HepG2 (cell line): ENCODE results near the gene NRL. TPM values are rescaled to one million over a fixed set of nuclear protein-coding genes. Genes with fewer than 3 reads are reported as not detected.
A peak's percentile ranks its signal among the peaks of the same experiment; 100 is the strongest.

ENCODE experiments used
- AGO2 ChIP-seq: fragments of 200-400 bp; formaldehyde crosslinking; optimal IDR thresholded peaks from 2 replicates; pipeline ENCODE3; 2017; ENCODE audit warnings: mild to moderate bottlenecking, low read depth, low read length, moderate library complexity
- ARNT2 ChIP-seq: sonication (generic); formaldehyde crosslinking; IDR thresholded peaks from 2 replicates; pipeline ENCODE4 v1.8.0; 2022; ENCODE audit warnings: mild to moderate bottlenecking, low read depth, missing genetic modification reagents, moderate library complexity
- CSRNP1 ChIP-seq: sonication (generic); formaldehyde crosslinking; IDR thresholded peaks from 2 replicates; pipeline ENCODE4 v1.8.1; 2023; ENCODE audit warnings: mild to moderate bottlenecking, missing genetic modification reagents
- DRAP1 ChIP-seq: IDR thresholded peaks from 2 replicates; pipeline ENCODE4 v1.6.1; 2016; ENCODE audit warnings: missing genetic modification reagents, missing compliant biosample characterization
- GATA4 ChIP-seq: sonication (generic); IDR thresholded peaks from 2 replicates; pipeline ENCODE4 v1.6.1; 2016; ENCODE audit warnings: antibody characterized with exemption, low read depth, borderline replicate concordance
- HNF1A ChIP-seq, 2 experiments: sonication (generic) in 1 of 2; formaldehyde crosslinking in 1 of 2; IDR thresholded peaks; 2 replicates each; pipeline versions ENCODE4 v1.4.0 to v1.6.1; 2016 to 2020; ENCODE audit warnings: borderline replicate concordance in 1 of 2, low read depth in 1 of 2, mild to moderate bottlenecking in 1 of 2, missing genetic modification reagents in 1 of 2
- MEIS2 ChIP-seq: sonication (generic); formaldehyde crosslinking; IDR thresholded peaks from 2 replicates; pipeline ENCODE4 v1.9.0; 2021; ENCODE audit warnings: mild to moderate bottlenecking, missing genetic modification reagents
- NFKB2 ChIP-seq: sonication (generic); formaldehyde crosslinking; IDR thresholded peaks from 2 replicates; pipeline ENCODE4 v1.4.0; 2020; ENCODE audit warnings: missing genetic modification reagents, borderline replicate concordance
- NR2F1 ChIP-seq, 2 experiments: fragments of 450-650 bp in 1 of 2; formaldehyde crosslinking in 1 of 2; IDR thresholded peaks; 2 replicates each; pipeline versions ENCODE4 v1.5.0 to v1.6.1; 2016 to 2020; ENCODE audit warnings: mild to moderate bottlenecking in 1 of 2, missing compliant biosample characterization in 1 of 2, missing genetic modification reagents in 1 of 2, moderate library complexity in 1 of 2
- PLSCR1 ChIP-seq: sonication (generic); formaldehyde crosslinking; IDR thresholded peaks from 2 replicates; pipeline ENCODE4 v1.5.0; 2020; ENCODE audit warnings: missing genetic modification reagents, mild to moderate bottlenecking, borderline replicate concordance
- POLR2AphosphoS2 ChIP-seq: IDR thresholded peaks from 2 replicates; pipeline ENCODE4 v1.6.1; 2011; ENCODE audit warnings: low read depth, low read length, improper control_type of control experiment
- RXRB ChIP-seq: IDR thresholded peaks from 2 replicates; pipeline ENCODE4 v1.6.1; 2016; ENCODE audit warnings: borderline replicate concordance, missing genetic modification reagents, missing compliant biosample characterization
- SMAD1 ChIP-seq: sonication (generic); formaldehyde crosslinking; IDR thresholded peaks from 2 replicates; pipeline ENCODE4 v1.4.0; 2020; ENCODE audit warnings: missing genetic modification reagents, low read depth, mild to moderate bottlenecking, borderline replicate concordance
- SNAPC5 ChIP-seq: sonication (generic); formaldehyde crosslinking; IDR thresholded peaks from 2 replicates; pipeline ENCODE4 v1.8.1; 2023; ENCODE audit warnings: mild to moderate bottlenecking, missing genetic modification reagents, borderline replicate concordance
- TP53 ChIP-seq: sonication (generic); formaldehyde crosslinking; conservative IDR thresholded peaks from 2 replicates; pipeline ENCODE4 v1.4.0; 2020; ENCODE audit warnings: missing genetic modification reagents
- ZNF101 ChIP-seq: sonication (generic); formaldehyde crosslinking; IDR thresholded peaks from 2 replicates; pipeline ENCODE4 v1.4.0; 2020; ENCODE audit warnings: mild to moderate bottlenecking, low read depth, missing genetic modification reagents, borderline replicate concordance
- ZNF274 ChIP-seq: sonication (generic); formaldehyde crosslinking; IDR thresholded peaks from 2 replicates; pipeline ENCODE4 v1.5.1; 2020; ENCODE audit warnings: mild to moderate bottlenecking, missing genetic modification reagents
- ZNF552 ChIP-seq: sonication (generic); formaldehyde crosslinking; IDR thresholded peaks from 2 replicates; pipeline ENCODE4 v1.9.0; 2022; ENCODE audit warnings: missing genetic modification reagents, mild to moderate bottlenecking, borderline replicate concordance
- ZNF768 ChIP-seq: sonication (generic); formaldehyde crosslinking; IDR thresholded peaks from 2 replicates; pipeline ENCODE4 v1.4.0; 2020; ENCODE audit warnings: missing genetic modification reagents
- ZNF788 ChIP-seq: sonication (generic); formaldehyde crosslinking; IDR thresholded peaks from 2 replicates; pipeline ENCODE4 v1.5.0; 2020; ENCODE audit warnings: mild to moderate bottlenecking, missing genetic modification reagents, borderline replicate concordance
- polyA plus RNA-seq, 8 experiments: library from polyadenylated mRNA; depleted of rRNA in 3 of 8; stranded (reverse) in 7 of 8; unstranded in 1 of 8; fragments of >200 nt; fragmentation: Illumina TruSeq in 4 of 8; extraction: Trizol in 4 of 8; gene quantifications; 2 replicates each; pipeline versions ENCODE4 v1.2.1 to v1.2.3, GENCODE V29; 2011 to 2016; ENCODE audit warnings: low read depth in 4 of 8, missing spikeins in 1 of 8, mixed read lengths in 1 of 8; ENCODE audit not compliant: insufficient read depth in 1 of 8
- total RNA-seq, 5 experiments: library from RNA; depleted of rRNA; stranded (reverse); fragments of >200 nt; fragmentation: Illumina TruSeq; extraction: Trizol; gene quantifications; 2 replicates each; pipeline ENCODE4 v1.2.3, GENCODE V29; 2016; ENCODE audit warnings: low read depth in 1 of 5

NRL gene
- total and polyA plus RNA-seq, 2 of the 13 experiments (the other 11 are each of a cell fraction or from before 2014, with no cell fraction given), result 2.5 to 4.7 TPM

GRCh38 chr14:24098927-24099813, 15.6 kb downstream of the NRL start (continued):
- TF ChIP-seq HNF1A (IDR thresholded peaks at IDR 0.05; ENCODE audit: low read depth), result no peak
- TF ChIP-seq HNF1A (CRISPR knock-in tag; IDR thresholded peaks at IDR 0.05; ENCODE audit: borderline replicate concordance), result no peak
- peak; percentile 35; the same call in 1 of the 2 replicates for TF ChIP-seq ZNF768 (CRISPR knock-in tag)
- peak; percentile 93 for TF ChIP-seq AGO2
- 0 out of 2 replicates have a peak, but pooled peaks have one; percentile 12 for TF ChIP-seq ZNF274
- TF ChIP-seq NR2F1 (CRISPR knock-in tag; IDR thresholded peaks at IDR 0.05), result no peak
- no peak for TF ChIP-seq ARNT2 (CRISPR knock-in tag)
- TF ChIP-seq ZNF552 (CRISPR knock-in tag), result no peak
- TF ChIP-seq POLR2AphosphoS2, result no peak
- TF ChIP-seq SNAPC5 (CRISPR knock-in tag), result 0 out of 2 replicates have a peak, but pooled peaks have one; percentile 40
- no peak for TF ChIP-seq PLSCR1 (CRISPR knock-in tag)
- no peak for TF ChIP-seq SMAD1 (CRISPR knock-in tag)
- TF ChIP-seq GATA4, result no peak
- no peak for TF ChIP-seq ZNF788 (CRISPR knock-in tag)
- no peak for TF ChIP-seq CSRNP1 (CRISPR knock-in tag)
- TF ChIP-seq MEIS2 (CRISPR knock-in tag), result peak; percentile 27; the same call in 1 of the 2 replicates
- no peak for TF ChIP-seq TP53
- no peak for TF ChIP-seq RXRB (CRISPR knock-in tag)
- TF ChIP-seq DRAP1 (CRISPR knock-in tag), result no peak
- no peak for TF ChIP-seq NFKB2 (CRISPR knock-in tag)
- TF ChIP-seq ZNF101 (CRISPR knock-in tag), result no peak
